Measurements from ENCODE around the gene IFIT5. TPM values are rescaled to one million over a fixed set of nuclear protein-coding genes. Genes with fewer than 3 reads are reported as not detected.
"Not testable (repeated sequence)": the region's sequence is repeated elsewhere in the genome, so short reads cannot be mapped to it uniquely, and the experiment has no call there.

Gene IFIT5
- total RNA-seq, 2 experiments from 2014 or later: 25.2 to 25.9 TPM

DNA sequence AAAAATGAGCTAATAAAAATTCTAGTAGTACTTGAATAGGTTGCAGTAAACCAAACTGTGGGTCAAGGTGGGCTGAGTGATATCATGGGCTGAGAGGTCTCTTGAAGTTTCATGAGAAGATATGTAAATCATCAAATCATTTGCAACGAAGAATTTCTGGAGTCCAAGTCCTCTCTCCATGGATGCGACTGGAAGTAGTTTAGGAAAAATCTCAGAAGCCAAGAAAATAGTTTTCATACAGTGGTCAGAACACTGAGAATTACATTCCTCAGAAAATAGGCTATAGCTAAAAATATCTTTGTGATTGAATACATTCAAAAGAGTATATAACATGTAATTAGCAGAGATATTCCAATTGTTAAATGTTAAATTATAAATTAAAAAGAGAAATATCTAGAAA is 25.6 kb upstream of the IFIT5 start:
- CTCF ChIA-PET: interaction anchor here (0.7 to 1.2 kb wide), 4 partner anchors 9 to 1195 kb away, joined by 3 to 4 read pairs (median 3); no protein-coding TSS in a partner anchor
- POLR2A ChIA-PET: interaction anchor here (0.7 to 3.3 kb wide), 4 partner anchors 25 to 137 kb away, joined by 3 to 10 read pairs (median 4); partner anchors contain the start of genes IFIT2, IFIT5 and LIPA
- Mint-ChIP-seq H3K27me3 (no peaks in the 10 kb centered on the region), H3K9me3 (no peaks in the 10 kb centered on the region), H3K36me3 (ENCODE audit: low read depth) (peaks cover 7% of the 10 kb centered on the region), H3K4me3 (no peak overlapping the region), H3K4me1 (ENCODE audit: low read depth) (peaks cover 17% of the 10 kb centered on the region), H3K27ac (no peak overlapping the region)
- H3K9me3 ChIP-seq (ENCODE audit: control insufficient read depth in 1 of 2, insufficient read depth in 1 of 2, low read length in 2 of 2): no peaks in the 10 kb centered on the region
- no peak overlapping the region for H3K4me3 ChIP-seq (ENCODE audit: low read length)
- peaks cover 16% of the 10 kb centered on the region for H3K4me1 ChIP-seq (ENCODE audit: insufficient read depth, low read length)
- no peak overlapping the region for H3K27ac ChIP-seq (ENCODE audit: low read depth in 1 of 2, low read length in 2 of 2)
- ATAC-seq (ENCODE audit: poor library complexity): no peak
- no peak for TF ChIP-seq CTCF (IDR thresholded peaks at IDR 0.05)
- no peaks in the 10 kb centered on the region for H3K36me3 ChIP-seq (ENCODE audit: insufficient read depth, low read length)
- intact Hi-C loops (cut with DNase I, micrococcal nuclease): no loop called here
- DNase-seq: no peak
- H3K27me3 ChIP-seq (ENCODE audit: control insufficient read depth in 1 of 2, insufficient read depth in 2 of 2, low read length in 2 of 2): no peaks in the 10 kb centered on the region

- CTCF ChIA-PET: interaction anchor here (0.6 to 1.2 kb wide), 2 partner anchors 9 to 127 kb away, joined by 3 to 4 read pairs; no protein-coding TSS in a partner anchor
- intact Hi-C loops (cut with DNase I, micrococcal nuclease): no loop called here
Measured at GRCh38 chr10:89389254-89389653, 25.1 kb upstream of the IFIT5 start.

DNA sequence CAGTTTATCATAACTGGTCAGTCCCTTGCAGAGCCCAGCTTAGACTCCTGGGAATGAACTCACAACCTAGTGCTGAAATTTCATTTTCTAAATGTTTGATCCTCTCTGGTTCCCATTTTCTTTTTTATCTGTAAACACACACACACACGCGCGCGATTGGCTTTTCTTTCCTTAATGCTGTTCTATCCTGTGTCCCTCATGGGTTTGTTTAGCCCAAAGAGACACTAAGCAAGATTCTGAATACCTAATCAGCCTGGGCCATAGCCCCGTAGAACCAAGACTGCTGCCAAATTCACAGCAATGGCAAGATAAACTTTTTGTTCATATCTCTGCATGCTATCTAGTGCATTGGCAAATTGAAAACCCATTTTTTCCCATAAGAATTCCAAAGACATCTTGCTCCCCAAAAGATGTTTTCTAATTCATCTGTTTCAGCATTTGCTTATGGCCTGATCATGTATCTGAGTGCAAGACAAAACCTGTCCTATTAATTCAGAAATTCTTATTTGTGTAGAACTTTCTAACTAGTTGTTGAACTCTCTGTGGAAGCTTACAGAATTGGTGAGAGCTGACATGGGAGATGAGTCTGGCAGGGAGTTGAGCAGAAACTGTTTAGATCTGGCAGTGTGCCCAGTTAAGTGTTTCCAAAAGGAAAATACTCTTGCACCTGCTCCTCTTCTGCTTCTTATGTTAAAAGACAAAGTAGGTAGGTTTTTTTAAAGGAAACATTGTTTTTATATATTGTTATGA is 23.7 kb upstream of the IFIT5 start:
- POLR2A ChIA-PET: interaction anchor here (0.6 to 4.0 kb wide), 5 partner anchors 23 to 139 kb away, joined by 3 to 123 read pairs (median 4); partner anchors contain the start of genes IFIT2, IFIT5 and LIPA
- no peaks in the 10 kb centered on the region for H3K27me3 Mint-ChIP-seq

More at GRCh38 chr10:89389254-89389653, 25.1 kb upstream of the IFIT5 start:
- Mint-ChIP-seq H3K9me3 (no peaks in the 10 kb centered on the region), H3K36me3 (ENCODE audit: low read depth) (peaks cover 7% of the 10 kb centered on the region), H3K4me3 (peak overlapping the region; percentile 16), H3K27ac (no peak overlapping the region), H3K4me1 (ENCODE audit: low read depth) (peaks cover 22% of the 10 kb centered on the region), H3K27me3 (no peaks in the 10 kb centered on the region)
- POLR2A ChIA-PET: interaction anchor here (0.7 to 3.3 kb wide), 4 partner anchors 25 to 137 kb away, joined by 3 to 10 read pairs (median 4); partner anchors contain the start of genes IFIT2, IFIT5 and LIPA
- Histone ChIP-seq H3K4me3 (ENCODE audit: low read length) (no peak overlapping the region), H3K9me3 (ENCODE audit: control insufficient read depth in 1 of 2, insufficient read depth in 1 of 2, low read length in 2 of 2) (no peaks in the 10 kb centered on the region), H3K27me3 (ENCODE audit: control insufficient read depth in 1 of 2, insufficient read depth in 2 of 2, low read length in 2 of 2) (no peaks in the 10 kb centered on the region), H3K4me1 (ENCODE audit: insufficient read depth, low read length) (peaks cover 16% of the 10 kb centered on the region), H3K36me3 (ENCODE audit: insufficient read depth, low read length) (no peaks in the 10 kb centered on the region), H3K27ac (ENCODE audit: low read depth in 1 of 2, low read length in 2 of 2) (no peak overlapping the region)
- ATAC-seq (ENCODE audit: poor library complexity): no peak
- peak in 3 of 14 experiments; percentile 32 to 55 (median 54) for DNase-seq
- peak; percentile 40 for TF ChIP-seq CTCF (IDR thresholded peaks at IDR 0.05)

DNA sequence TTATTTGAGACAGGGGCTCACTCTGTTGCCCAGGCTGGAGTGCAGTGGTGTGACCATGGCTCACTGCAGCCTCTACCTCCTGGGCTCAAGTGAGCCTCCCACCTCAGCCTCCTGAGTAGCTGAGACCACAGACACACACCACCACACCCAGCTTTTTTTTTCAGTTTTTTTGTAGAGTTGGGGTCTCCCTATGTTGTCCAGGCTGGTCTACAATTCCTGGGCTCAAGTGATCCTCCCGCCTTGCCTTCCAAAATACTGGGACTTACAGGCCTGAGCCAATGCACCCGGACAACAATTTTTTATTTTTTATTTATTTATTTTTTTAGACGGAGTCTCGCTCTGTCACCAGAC is 23.2 kb upstream of the IFIT5 start:
- H3K27me3 Mint-ChIP-seq; ATAC-seq (ENCODE audit: poor library complexity); intact Hi-C loops (cut with DNase I, micrococcal nuclease); CTCF ChIA-PET; H3K27ac ChIP-seq (ENCODE audit: low read depth in 1 of 2, low read length in 2 of 2); DNase-seq; H3K36me3 ChIP-seq (ENCODE audit: insufficient read depth, low read length); H3K9me3 ChIP-seq (ENCODE audit: control insufficient read depth in 1 of 2, insufficient read depth in 1 of 2, low read length in 2 of 2); H3K27me3 ChIP-seq (ENCODE audit: control insufficient read depth in 1 of 2, insufficient read depth in 2 of 2, low read length in 2 of 2); H3K9me3 Mint-ChIP-seq; H3K4me3 ChIP-seq (ENCODE audit: low read length): not testable (repeated sequence)
- H3K4me1 Mint-ChIP-seq (ENCODE audit: low read depth): peaks cover 39% of the 10 kb centered on the region
- H3K4me1 ChIP-seq (ENCODE audit: insufficient read depth, low read length): peaks cover 21% of the 10 kb centered on the region
- peak overlapping the region; percentile 48 for H3K27ac Mint-ChIP-seq
- POLR2A ChIA-PET: interaction anchor here (0.6 to 4.0 kb wide), 3 partner anchors 23 to 90 kb away, joined by 3 to 123 read pairs (median 4); partner anchors contain the start of gene IFIT5
- H3K4me3 Mint-ChIP-seq: peak overlapping the region; percentile 93
- H3K36me3 Mint-ChIP-seq (ENCODE audit: low read depth): peaks cover 11% of the 10 kb centered on the region

More for the DNA sequence above, 23.7 kb upstream of the IFIT5 start:
- CTCF ChIA-PET: no interaction called here
- H3K4me1 Mint-ChIP-seq (ENCODE audit: low read depth): peaks cover 35% of the 10 kb centered on the region
- Histone ChIP-seq H3K9me3 (ENCODE audit: control insufficient read depth in 1 of 2, insufficient read depth in 1 of 2, low read length in 2 of 2) (no peaks in the 10 kb centered on the region), H3K27ac (ENCODE audit: low read depth in 1 of 2, low read length in 2 of 2) (no peak overlapping the region), H3K36me3 (ENCODE audit: insufficient read depth, low read length) (no peaks in the 10 kb centered on the region), H3K4me1 (ENCODE audit: insufficient read depth, low read length) (peaks cover 21% of the 10 kb centered on the region), H3K27me3 (ENCODE audit: control insufficient read depth in 1 of 2, insufficient read depth in 2 of 2, low read length in 2 of 2) (no peaks in the 10 kb centered on the region), H3K4me3 (ENCODE audit: low read length) (no peak overlapping the region)
- TF ChIP-seq CTCF (IDR thresholded peaks at IDR 0.05): no peak
- peak overlapping the region; percentile 48 for H3K27ac Mint-ChIP-seq
- peaks cover 7% of the 10 kb centered on the region for H3K36me3 Mint-ChIP-seq (ENCODE audit: low read depth)
- DNase-seq: no peak
- H3K4me3 Mint-ChIP-seq: peak overlapping the region; percentile 93
- no peaks in the 10 kb centered on the region for H3K9me3 Mint-ChIP-seq
- intact Hi-C loops (cut with DNase I, micrococcal nuclease): no loop called here
- ATAC-seq (ENCODE audit: poor library complexity): no peak
